ENCODE results near the gene CHD2. TPM values are rescaled to one million over a fixed set of nuclear protein-coding genes. Genes with fewer than 3 reads are reported as not detected.
A peak's percentile ranks its signal among the peaks of the same experiment; 100 is the strongest.

The CHD2 gene
- total RNA-seq, 2 donors from 2014 or later: 63.9 to 70.0 TPM

DNA sequence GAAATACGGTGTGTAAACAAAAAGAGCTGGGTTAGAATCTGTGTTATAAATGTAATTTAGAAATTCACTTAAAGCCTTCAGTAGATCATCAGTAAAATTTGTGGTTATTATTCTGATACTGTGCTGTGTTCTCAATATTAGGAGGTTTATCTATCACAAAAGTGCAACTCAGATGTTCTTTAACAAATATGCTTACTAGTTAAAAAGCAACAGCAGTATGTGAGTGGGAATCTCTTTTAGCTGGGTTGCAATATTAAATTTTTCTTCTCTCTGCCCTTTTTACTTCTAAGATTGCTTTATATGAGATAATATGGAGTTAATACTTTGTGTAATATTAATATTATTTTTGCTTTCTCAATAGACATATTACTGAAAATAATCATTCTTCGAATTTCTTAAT, 53.4 kb downstream of the CHD2 start:
- Histone ChIP-seq H3K4me3 (no peak overlapping the region), H3K9me3 (peaks cover 0 to 12% (median 0%) of the 10 kb centered on the region in 3 donors), H3K4me1 (peaks cover 4% of the 10 kb centered on the region), H3K27me3 (no peaks in the 10 kb centered on the region), H3K36me3 (replicated peaks in 1 of 2; ENCODE audit: insufficient read depth in 1 of 2, low read depth in 2 of 2) (peaks cover 15 to 57% of the 10 kb centered on the region in 2 donors), H3K27ac (no peak overlapping the region)
- WGBS, 2 donors: 93 to 96% methylated on average over 2 of the region's 2 CpGs
- DNase-seq (no peak), ATAC-seq (no peak)
- TF ChIP-seq, protein P1, sequence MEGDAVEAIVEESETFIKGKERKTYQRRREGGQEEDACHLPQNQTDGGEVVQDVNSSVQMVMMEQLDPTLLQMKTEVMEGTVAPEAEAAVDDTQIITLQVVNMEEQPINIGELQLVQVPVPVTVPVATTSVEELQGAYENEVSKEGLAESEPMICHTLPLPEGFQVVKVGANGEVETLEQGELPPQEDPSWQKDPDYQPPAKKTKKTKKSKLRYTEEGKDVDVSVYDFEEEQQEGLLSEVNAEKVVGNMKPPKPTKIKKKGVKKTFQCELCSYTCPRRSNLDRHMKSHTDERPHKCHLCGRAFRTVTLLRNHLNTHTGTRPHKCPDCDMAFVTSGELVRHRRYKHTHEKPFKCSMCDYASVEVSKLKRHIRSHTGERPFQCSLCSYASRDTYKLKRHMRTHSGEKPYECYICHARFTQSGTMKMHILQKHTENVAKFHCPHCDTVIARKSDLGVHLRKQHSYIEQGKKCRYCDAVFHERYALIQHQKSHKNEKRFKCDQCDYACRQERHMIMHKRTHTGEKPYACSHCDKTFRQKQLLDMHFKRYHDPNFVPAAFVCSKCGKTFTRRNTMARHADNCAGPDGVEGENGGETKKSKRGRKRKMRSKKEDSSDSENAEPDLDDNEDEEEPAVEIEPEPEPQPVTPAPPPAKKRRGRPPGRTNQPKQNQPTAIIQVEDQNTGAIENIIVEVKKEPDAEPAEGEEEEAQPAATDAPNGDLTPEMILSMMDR (IDR thresholded peaks at IDR 0.05): no peak
- TF ChIP-seq POLR2A (IDR thresholded peaks at IDR 0.05): no peak
- intact Hi-C loops (cut with DNase I): no loop called here

DNA sequence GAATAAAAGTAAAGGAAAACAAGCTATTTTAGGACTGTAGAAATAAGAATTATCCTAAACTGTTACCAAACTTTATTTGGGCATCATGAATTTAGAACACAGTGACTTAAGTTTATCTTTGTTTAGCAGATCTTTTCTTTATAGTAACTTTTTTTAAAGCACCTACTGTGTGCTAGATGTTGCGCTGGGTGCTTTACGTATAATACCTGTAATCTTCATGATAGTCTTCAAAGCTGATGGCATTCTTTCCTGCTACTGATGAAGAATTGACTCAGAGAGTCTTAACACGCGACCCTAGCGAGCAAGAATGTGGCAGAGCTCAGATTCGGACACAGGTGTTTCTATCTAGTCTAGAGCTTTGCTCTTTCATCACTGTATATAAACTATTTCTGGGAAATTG, 53.9 kb downstream of the CHD2 start:
- TF ChIP-seq, protein P1 (IDR thresholded peaks at IDR 0.05): no peak
- TF ChIP-seq POLR2A (IDR thresholded peaks at IDR 0.05): no peak
- Histone ChIP-seq H3K4me3 (no peak overlapping the region), H3K9me3 (peaks cover 0 to 9% (median 0%) of the 10 kb centered on the region in 3 donors), H3K36me3 (replicated peaks in 1 of 2; ENCODE audit: insufficient read depth in 1 of 2, low read depth in 2 of 2) (peaks cover 15 to 56% of the 10 kb centered on the region in 2 donors), H3K27me3 (no peaks in the 10 kb centered on the region), H3K4me1 (peaks cover 4% of the 10 kb centered on the region), H3K27ac (no peak overlapping the region)
- DNase-seq (no peak), ATAC-seq (no peak)
- WGBS, 2 donors: 93 to 97% methylated on average over 6 of the region's 6 CpGs
- intact Hi-C loops (cut with DNase I): no loop called here

DNA sequence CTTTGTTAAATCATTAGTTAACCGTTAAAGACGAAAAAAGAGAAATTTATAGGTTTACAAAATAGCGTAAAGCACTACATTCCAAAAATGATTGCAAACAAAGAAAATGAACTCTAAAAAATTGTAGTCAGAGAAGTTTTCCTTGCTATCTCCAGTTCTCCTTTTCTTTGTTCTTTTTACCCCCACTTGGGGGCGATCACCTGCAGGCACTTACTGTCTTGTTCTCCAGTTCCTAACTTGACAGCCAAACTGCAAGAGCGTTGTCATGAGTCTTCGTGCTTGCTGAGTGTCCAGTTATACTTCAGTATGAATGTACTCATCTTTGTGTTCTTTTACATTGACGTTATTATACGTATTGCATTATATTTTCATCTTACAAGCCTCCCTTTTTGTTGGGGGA, 54.5 kb downstream of the CHD2 start:
- ATAC-seq (no peak), DNase-seq (no peak)
- Histone ChIP-seq H3K27ac (no peak overlapping the region), H3K27me3 (no peaks in the 10 kb centered on the region), H3K4me1 (peaks cover 4% of the 10 kb centered on the region), H3K36me3 (replicated peaks in 1 of 2; ENCODE audit: insufficient read depth in 1 of 2, low read depth in 2 of 2) (peaks cover 10 to 53% of the 10 kb centered on the region in 2 donors), H3K9me3 (peaks cover 0 to 4% (median 0%) of the 10 kb centered on the region in 3 donors), H3K4me3 (no peak overlapping the region)
- intact Hi-C loops (cut with DNase I): no loop called here
- WGBS, 2 donors: 92 to 94% methylated on average over 8 of the region's 8 CpGs
- no peak for TF ChIP-seq POLR2A (IDR thresholded peaks at IDR 0.05)
- TF ChIP-seq, protein P1 (IDR thresholded peaks at IDR 0.05): peak in 1 of 7 experiments; percentile 12

- ATAC-seq: no peak
- no peak for DNase-seq
- TF ChIP-seq POLR2A (IDR thresholded peaks at IDR 0.05): no peak
- TF ChIP-seq, protein P1 (IDR thresholded peaks at IDR 0.05): no peak
- H3K27ac ChIP-seq: no peak overlapping the region
- H3K4me3 ChIP-seq: no peak overlapping the region
- WGBS, 2 donors: 88 to 93% methylated on average over 2 of the region's 2 CpGs
- H3K4me1 ChIP-seq: peaks cover 5% of the 10 kb centered on the region
- H3K36me3 ChIP-seq (replicated peaks in 1 of 2; ENCODE audit: insufficient read depth in 1 of 2, low read depth in 2 of 2): peaks cover 2 to 47% of the 10 kb centered on the region in 2 donors
- H3K27me3 ChIP-seq: no peaks in the 10 kb centered on the region
- H3K9me3 ChIP-seq: no peaks in the 10 kb centered on the region
- intact Hi-C loops (cut with DNase I): no loop called here
Observed at GRCh38 chr15:92955706-92956105, 55.6 kb downstream of the CHD2 start.

- DNase-seq (no peak), ATAC-seq (no peak)
- Histone ChIP-seq H3K36me3 (replicated peaks in 1 of 2; ENCODE audit: insufficient read depth in 1 of 2, low read depth in 2 of 2) (peaks cover 4 to 49% of the 10 kb centered on the region in 2 donors), H3K4me1 (peaks cover 6% of the 10 kb centered on the region), H3K27ac (no peak overlapping the region), H3K4me3 (no peak overlapping the region), H3K27me3 (no peaks in the 10 kb centered on the region), H3K9me3 (no peaks in the 10 kb centered on the region)
- WGBS, 2 donors: 65 to 66% methylated on average over 8 of the region's 8 CpGs
- intact Hi-C loops (cut with DNase I): no loop called here
- TF ChIP-seq, protein P1 (IDR thresholded peaks at IDR 0.05): no peak
- TF ChIP-seq POLR2A (IDR thresholded peaks at IDR 0.05): no peak
Observed at GRCh38 chr15:92958105-92958504, 58.0 kb downstream of the CHD2 start.
